Endodermal cell (in vitro differentiated cells): ENCODE results near the gene GNAT1. TPM values are rescaled to one million over a fixed set of nuclear protein-coding genes. Genes with fewer than 3 reads are reported as not detected.

Experiments used
- DNase-seq: peaks from one replicate; pipeline ENCODE4 v3.0.0-alpha.2; 2017
- H3K27ac ChIP-seq: 2 replicates; pipeline ENCODE4 v1.5.1; 2013; ENCODE audit warnings: mild to moderate bottlenecking, low read depth, low read length, moderate library complexity
- H3K27me3 ChIP-seq: 2 replicates; pipeline ENCODE4 v1.6.1; 2013; ENCODE audit warnings: mild to moderate bottlenecking, low read length, moderate library complexity; ENCODE audit not compliant: insufficient read depth, control insufficient read depth, poor library complexity, severe bottlenecking
- H3K36me3 ChIP-seq: 2 replicates; pipeline ENCODE4 v1.7.0; 2013; ENCODE audit warnings: mild to moderate bottlenecking, low read length, moderate library complexity; ENCODE audit not compliant: control insufficient read depth, insufficient read depth
- H3K4me1 ChIP-seq: one replicate; pipeline ENCODE4 v1.7.0; 2013; ENCODE audit warnings: low read length; ENCODE audit not compliant: control insufficient read depth, insufficient read depth
- H3K4me3 ChIP-seq: 2 replicates; pipeline ENCODE4 v1.5.1; 2013; ENCODE audit warnings: mild to moderate bottlenecking, low read length, moderate library complexity
- H3K9ac ChIP-seq: 2 replicates; pipeline ENCODE4 v1.6.1; 2013; ENCODE audit warnings: mild to moderate bottlenecking, low read length, moderate library complexity; ENCODE audit not compliant: poor library complexity, severe bottlenecking; ENCODE audit errors: extremely low read depth
- H3K9me3 ChIP-seq: 2 replicates; pipeline ENCODE4 v1.6.1; 2013; ENCODE audit warnings: mild to moderate bottlenecking, low read length, moderate library complexity; ENCODE audit not compliant: control insufficient read depth
- H3K27ac Mint-ChIP-seq: 2 replicates; pipeline ENCODE4 v1.8.0; 2020; ENCODE audit warnings: mixed read lengths
- H3K27me3 Mint-ChIP-seq: 2 replicates; pipeline ENCODE4 v1.8.0; 2021; ENCODE audit warnings: mild to moderate bottlenecking, mixed read lengths; ENCODE audit not compliant: insufficient read depth
- H3K36me3 Mint-ChIP-seq: 2 replicates; pipeline ENCODE4 v1.8.0; 2020; ENCODE audit warnings: low read depth, mixed read lengths
- H3K4me1 Mint-ChIP-seq: 2 replicates; pipeline ENCODE4 v1.8.0; 2020; ENCODE audit warnings: mixed read lengths
- H3K4me3 Mint-ChIP-seq: 2 replicates; pipeline ENCODE4 v1.8.0; 2020; ENCODE audit warnings: mild to moderate bottlenecking, moderate library complexity, mixed read lengths
- H3K9me3 Mint-ChIP-seq: 2 replicates; pipeline ENCODE4 v1.8.0; 2020; ENCODE audit warnings: mild to moderate bottlenecking, mixed read lengths
- CTCF ChIP-seq: fragments of 200-600 bp; sonication (generic); conservative IDR thresholded peaks from 2 replicates; pipeline ENCODE4 v1.5.0; 2021; ENCODE audit warnings: antibody characterized with exemption, mild to moderate bottlenecking
- WGBS, 2 experiments: methylation state at CpG; one replicate each; pipeline versions ENCODE4 v1.1.5 to v1.1.7; 2013; ENCODE audit warnings: missing lambda C conversion rate in 2 of 2, mixed read lengths in 1 of 2; ENCODE audit not compliant: insufficient coverage in 1 of 2, insufficient read length in 1 of 2; 5-methylcytosine and 5-hydroxymethylcytosine counted together
- total RNA-seq, 2 donors: library from RNA; stranded (reverse); fragmentation: NEBNext Ultra II Directional in 1 of 2; extraction: Animal tissue kit (Norgen Biotek cat#: 25700) in 1 of 2; gene quantifications; 2 replicates in 1 of 2; 3 replicates in 1 of 2; pipeline ENCODE4 v1.2.1, GENCODE V29; 2021

Gene GNAT1
- total RNA-seq, 2 donors from 2014 or later, result 0.42 to 1.2 TPM

GRCh38 chr3:50182533-50183099 is 8.8 kb upstream of the GNAT1 start:
- DNase-seq, result no peak
- peaks cover 6% of the 10 kb centered on the region for H3K4me1 ChIP-seq
- WGBS, 2 experiments, result 95 to 96% methylated on average over 20 to 26 of the region's 26 CpGs
- H3K9me3 Mint-ChIP-seq, result no peaks in the 10 kb centered on the region
- no peak overlapping the region for H3K27ac ChIP-seq
- TF ChIP-seq CTCF, result no peak
- no peak overlapping the region for H3K9ac ChIP-seq
- no peaks in the 10 kb centered on the region for H3K36me3 ChIP-seq
- H3K36me3 Mint-ChIP-seq, result peaks cover 41% of the 10 kb centered on the region
- no peak overlapping the region for H3K4me3 ChIP-seq
- peaks cover 8% of the 10 kb centered on the region for H3K27me3 Mint-ChIP-seq
- H3K4me1 Mint-ChIP-seq, result peaks cover 13% of the 10 kb centered on the region
- no peaks in the 10 kb centered on the region for H3K27me3 ChIP-seq
- H3K9me3 ChIP-seq, result no peaks in the 10 kb centered on the region
- no peak overlapping the region for H3K27ac Mint-ChIP-seq
- H3K4me3 Mint-ChIP-seq, result no peak overlapping the region

- H3K36me3 Mint-ChIP-seq, result peaks cover 36% of the 10 kb centered on the region
- H3K27ac ChIP-seq, result no peak overlapping the region
These were observed 7.7 kb upstream of the GNAT1 start for GRCh38 chr3:50183755-50184154.

GRCh38 chr3:50184242-50184978 is 7.0 kb upstream of the GNAT1 start:
- 95 to 99% methylated on average over 13 to 21 of the region's 21 CpGs for WGBS, 2 experiments
- Mint-ChIP-seq H3K4me1 (peaks cover 12% of the 10 kb centered on the region), H3K9me3 (no peaks in the 10 kb centered on the region), H3K27ac (no peak overlapping the region), H3K4me3 (no peak overlapping the region), H3K27me3 (peaks cover 8% of the 10 kb centered on the region), H3K36me3 (peaks cover 36% of the 10 kb centered on the region)
- no peaks in the 10 kb centered on the region for H3K9me3 ChIP-seq
- no peak overlapping the region for H3K27ac ChIP-seq
- H3K36me3 ChIP-seq, result no peaks in the 10 kb centered on the region
- H3K4me1 ChIP-seq, result peaks cover 6% of the 10 kb centered on the region
- no peak for DNase-seq
- no peak for TF ChIP-seq CTCF
- H3K4me3 ChIP-seq, result no peak overlapping the region
- no peak overlapping the region for H3K9ac ChIP-seq
- H3K27me3 ChIP-seq, result no peaks in the 10 kb centered on the region

More at GRCh38 chr3:50183755-50184154, 7.7 kb upstream of the GNAT1 start:
- Mint-ChIP-seq H3K9me3 (no peaks in the 10 kb centered on the region), H3K27me3 (peaks cover 8% of the 10 kb centered on the region), H3K27ac (no peak overlapping the region), H3K4me1 (peaks cover 13% of the 10 kb centered on the region), H3K4me3 (no peak overlapping the region)
- WGBS, 2 experiments, result 93 to 96% methylated on average over 3 to 6 of the region's 6 CpGs
- Histone ChIP-seq H3K9me3 (no peaks in the 10 kb centered on the region), H3K9ac (no peak overlapping the region), H3K4me1 (peaks cover 6% of the 10 kb centered on the region), H3K4me3 (no peak overlapping the region), H3K27me3 (no peaks in the 10 kb centered on the region), H3K36me3 (no peaks in the 10 kb centered on the region)
- no peak for TF ChIP-seq CTCF
- no peak for DNase-seq
